GM21723 (cell line): ENCODE measurements around the gene BRCC3.
A peak's percentile ranks its signal among the peaks of the same experiment; 100 is the strongest.

Experiments used
- ATAC-seq: cut with Tn5 transposase; IDR thresholded peaks from one replicate; pipeline ENCODE4 v1.9.1; 2021; ENCODE audit warnings: mild to moderate bottlenecking, moderate library complexity; ENCODE audit not compliant: unreplicated experiment

Gene BRCC3

DNA sequence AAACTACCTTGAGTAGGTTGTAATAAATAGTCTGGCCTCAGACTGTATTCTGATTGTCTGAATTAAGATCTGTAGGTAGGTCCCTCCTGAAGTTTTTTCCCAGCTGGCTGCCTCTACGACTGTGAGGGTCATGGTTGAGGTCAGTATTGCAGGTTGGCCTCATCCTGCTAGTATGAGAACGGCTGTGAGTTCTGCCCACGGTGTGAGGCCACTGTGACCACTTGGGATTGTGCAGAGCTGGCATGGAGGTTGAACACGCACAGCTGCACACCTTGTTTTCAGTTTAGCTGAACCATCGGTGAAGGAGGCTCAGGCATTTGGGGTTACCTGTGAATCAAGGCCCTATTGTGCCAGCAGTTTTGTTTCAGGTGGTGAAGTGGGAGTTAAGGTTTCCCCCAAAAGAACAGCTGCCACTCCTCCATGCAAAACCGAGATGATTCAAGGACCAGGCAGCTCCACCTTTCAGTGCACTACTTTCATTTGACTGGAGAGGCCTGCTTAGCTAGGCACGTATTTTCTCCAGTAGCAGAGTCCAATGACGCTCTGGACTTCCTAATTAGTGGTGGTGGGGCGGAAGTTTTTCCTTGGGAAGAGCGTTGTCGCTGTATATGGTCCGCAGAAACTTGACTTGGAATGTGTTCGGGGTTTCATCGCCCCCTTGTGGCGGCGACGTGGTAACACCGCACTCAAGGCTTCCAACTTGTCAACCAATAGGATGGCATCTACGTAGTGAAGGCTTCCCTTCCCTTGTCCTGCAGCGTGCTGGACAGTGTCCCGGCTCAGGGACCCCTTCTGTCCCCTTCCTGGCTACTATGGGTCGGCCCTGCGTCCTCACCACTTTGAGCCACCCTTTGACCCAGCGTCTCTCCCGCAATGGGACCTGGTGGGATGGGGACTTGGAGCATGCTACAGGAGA is 14.2 kb upstream of the BRCC3 start:
- peak; percentile 88 for ATAC-seq

DNA sequence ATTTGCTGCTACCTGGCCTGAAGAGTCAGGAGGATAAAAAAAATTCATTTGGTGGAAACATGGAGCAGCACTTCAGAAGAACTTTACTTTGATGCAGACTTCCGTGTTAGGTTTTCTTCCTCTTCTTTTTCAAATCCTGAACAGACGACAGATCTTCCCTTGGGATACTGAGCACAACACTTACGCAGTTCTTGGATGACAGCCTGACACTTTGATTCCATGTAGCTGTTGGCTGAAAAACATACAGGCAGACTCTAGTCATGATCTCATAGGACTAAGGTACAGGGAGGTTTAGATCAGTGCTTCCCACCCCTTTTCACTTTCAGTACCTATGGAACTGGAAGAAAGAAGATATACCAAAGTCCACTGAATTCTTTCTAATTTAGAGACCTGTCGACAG is 9.5 kb upstream of the BRCC3 start:
- ATAC-seq: no peak

DNA sequence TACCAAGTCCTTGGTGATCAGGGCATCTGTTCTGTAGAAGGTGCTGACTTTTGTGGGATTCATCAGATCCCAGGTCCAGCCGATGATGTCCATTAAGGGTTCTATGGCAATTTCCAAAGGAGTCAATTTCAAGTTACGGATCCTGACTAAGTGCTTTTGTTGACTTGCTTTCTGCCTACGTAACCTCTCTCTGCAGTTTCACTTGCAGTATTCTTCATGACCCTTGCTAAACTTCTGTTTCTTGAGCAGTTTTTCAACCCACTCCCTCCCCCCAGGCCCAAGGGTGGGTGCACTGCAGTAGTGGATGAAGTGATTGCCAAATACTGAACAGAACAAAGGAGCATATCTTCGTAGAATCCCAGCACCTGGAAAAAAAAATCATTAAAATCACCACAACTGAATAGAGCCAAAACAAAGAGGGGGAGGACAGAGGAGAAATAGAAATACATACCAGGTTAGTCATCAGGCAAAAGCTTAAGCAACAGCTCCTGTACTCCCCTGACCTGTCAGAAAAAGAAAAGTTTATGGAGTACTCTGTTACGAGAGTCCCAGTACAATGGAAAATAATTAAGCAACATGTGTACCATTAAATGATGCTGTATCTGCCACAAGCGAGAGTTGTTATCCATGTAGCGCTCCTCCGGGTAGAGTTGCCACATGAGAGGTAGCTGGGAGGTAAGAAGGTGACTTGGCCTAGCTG is 6.1 kb upstream of the BRCC3 start:
- ATAC-seq: no peak

DNA sequence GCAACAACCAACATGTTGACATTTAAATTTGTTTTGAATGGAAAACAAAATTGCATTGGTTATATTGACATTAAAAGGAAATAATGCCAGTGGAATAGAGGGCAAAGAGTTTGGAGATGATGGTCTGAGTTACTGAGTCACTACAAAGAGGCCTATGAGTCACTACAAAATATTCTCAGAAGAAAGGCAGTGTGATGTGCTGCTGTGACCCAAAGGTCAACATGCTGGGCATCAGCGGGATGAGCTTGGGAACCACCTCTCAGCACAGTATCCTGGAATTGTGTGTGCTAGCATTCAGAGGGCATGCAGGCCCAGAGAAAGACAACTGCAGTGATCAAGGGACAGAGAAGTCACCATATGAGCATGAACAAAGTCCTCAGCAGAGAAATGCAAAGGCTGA is 3.1 kb upstream of the BRCC3 start:
- no peak for ATAC-seq

DNA sequence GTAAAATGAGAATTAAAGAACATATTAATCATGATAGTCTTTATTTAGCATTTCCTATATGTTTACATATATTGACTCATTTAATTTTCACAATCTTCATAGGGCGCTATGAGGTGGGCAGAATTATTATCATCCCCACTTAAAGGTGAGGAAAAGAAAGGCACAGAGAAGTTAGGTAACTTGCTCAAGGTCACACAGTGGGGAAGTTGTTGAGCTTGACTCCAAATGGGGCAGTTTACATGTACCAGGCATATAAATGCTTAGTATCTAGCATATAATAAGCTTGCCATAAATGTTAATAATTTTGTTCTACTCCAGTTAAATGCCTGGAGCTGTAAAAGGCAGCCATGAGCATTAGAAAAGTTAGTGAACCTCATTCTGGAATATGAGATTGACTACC is 1.9 kb upstream of the BRCC3 start:
- ATAC-seq: no peak

DNA sequence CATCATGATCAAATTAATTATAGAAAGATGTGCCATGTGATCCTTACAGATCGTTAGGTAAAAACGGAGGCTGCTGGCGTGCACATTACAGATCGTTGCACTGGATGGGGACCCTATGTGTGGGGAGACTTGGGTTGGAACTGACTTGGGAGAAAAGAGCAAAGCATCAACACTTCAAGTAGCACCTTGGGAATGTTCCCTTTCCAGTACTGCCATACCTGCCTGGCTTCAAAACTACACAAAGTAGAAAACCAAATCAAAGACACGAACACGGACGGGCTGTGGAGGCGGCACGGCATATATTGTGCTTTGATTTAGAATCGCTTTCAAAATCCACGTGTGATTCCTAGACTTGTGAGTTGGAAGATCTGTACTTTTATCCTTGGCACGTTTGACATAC is 1.3 kb upstream of the BRCC3 start:
- ATAC-seq: no peak

DNA sequence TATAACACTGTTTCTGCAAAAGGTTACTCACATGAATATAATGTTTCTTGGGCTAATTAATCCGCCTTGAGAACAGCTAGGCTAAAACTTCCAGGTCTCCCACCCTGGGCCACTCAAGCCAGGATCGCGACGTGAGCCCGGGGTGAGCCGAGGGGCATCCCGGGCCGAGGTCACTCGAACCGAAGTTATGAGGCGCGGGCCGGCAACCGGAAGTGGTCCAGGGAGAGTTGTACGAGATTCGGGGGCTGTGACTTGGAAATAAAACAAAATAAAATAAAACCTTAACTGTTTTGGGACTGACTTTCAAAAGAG is 689 bp upstream of the BRCC3 start:
- ATAC-seq: peak; percentile 19

DNA sequence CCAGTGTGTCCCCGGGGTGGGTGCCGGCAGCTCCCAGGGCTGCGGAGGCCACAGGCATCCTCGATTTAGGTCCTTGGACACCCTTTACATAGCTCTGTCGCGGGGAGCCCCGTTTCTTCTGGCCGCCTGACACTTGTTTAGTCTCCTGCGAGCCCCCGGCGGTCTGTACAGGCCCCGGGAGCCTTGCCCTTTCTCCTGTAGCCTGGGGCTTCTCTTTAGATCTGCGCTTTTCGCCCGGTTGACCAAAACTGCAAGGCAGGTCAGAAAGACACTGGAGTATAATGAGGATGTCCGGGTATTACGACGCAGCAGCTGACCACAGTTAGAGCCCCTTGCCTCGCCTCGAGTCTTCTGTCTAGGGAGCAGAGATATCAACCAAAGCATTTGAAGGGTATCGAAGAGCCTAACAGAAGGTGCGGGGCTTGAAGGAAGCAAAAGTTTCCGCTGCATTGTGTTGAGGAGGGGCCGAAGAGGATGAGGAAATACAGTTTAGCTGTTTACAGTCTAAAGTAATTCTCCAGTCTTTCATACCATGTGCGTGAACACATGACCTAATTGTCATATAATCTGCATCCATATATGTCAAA is 479 bp downstream of the BRCC3 start:
- peak; percentile 37 for ATAC-seq

DNA sequence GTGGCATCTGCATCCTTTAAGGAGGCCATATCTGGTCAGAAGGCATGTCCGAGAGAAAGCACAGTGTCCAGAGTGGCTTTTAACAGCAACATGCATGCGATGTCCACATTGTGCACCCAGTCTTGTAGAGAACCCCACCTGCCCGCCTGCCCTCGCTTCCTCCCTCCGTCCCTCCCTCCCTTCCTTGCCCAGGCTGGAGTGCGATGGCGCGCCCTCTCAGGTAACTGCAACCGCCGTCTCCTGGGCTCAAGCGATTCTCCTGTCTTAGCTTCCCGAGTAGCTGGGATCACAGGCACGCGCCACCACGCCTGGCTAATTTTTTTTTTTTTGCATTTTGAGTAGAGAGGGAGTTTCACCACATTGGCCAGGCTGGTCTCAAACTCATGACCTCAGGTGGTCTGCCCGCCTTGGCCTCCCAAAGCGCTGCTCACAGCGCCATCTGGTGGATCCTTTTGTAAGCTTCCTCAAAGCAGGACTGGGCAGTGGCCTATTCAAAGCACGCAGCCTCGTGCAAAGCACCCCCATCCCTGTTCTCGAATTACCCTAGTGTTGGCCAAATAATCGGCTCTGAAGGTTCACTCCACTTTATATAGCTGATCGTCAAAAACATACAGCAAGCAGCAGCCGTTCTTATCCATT is 15.0 kb downstream of the BRCC3 start:
- no peak for ATAC-seq

DNA sequence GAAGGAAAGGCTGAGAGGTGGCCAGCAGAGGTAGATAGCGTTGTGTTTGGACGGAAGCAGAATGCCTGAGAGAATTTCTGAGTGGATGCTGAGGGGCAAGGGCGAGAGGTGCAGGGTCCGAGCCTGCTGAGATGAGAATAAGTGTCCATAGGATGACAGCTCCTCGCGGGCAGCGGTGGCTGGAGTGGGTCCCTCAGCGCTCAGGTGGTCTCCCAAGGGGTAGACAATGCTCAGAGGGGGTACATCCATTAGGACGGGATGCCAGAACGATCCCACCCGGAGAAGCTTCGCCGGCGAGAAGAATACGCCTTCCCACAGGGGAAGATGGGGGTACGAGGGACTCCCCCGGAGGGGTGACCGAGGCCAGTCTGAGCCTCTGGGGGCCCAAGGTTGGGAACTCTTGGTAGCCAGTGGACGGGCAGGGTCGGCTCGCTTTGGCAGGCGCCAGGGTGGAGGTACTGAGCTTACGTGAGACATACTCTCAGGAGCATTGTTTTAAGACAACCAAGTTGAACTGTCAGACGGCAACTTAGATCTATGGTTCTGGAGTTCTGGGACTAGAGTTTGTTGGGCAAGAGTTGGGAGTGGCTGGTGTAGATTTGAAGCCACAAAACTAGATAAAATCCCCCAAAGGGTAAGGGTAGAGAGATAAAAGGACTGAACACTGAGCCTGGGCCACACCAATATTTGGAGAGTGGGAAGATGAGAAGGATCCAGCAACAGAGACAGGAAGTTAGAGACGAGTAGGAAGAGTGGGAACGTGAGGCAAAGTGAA is 15.8 kb downstream of the BRCC3 start:
- no peak for ATAC-seq

DNA sequence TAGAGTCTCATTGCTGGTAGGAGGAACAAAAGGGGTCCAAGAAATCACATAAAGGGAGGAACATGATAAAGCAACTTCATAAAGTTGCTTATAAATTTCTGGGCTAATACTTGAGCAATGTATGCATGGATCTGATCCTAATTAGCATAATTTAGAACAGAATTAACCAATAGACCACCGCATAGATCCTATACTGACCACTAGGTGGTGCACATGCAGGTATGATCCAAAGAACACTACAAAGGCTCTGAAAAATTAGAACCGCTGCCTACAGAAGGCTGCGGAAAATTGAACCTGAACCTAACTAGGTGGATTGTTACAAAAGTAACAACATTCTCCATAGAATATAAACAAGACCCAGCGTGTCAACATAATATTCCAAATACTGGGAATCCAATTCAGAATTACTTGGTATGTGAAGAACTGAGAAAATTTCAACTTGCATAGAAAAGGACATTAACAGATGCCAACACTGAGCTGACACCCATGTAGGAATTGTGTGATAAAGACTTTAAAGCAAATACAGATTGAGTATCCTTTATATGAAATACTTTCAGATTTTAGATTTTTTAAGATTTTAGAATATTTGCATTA is 23.3 kb downstream of the BRCC3 start:
- ATAC-seq: peak; percentile 71

DNA sequence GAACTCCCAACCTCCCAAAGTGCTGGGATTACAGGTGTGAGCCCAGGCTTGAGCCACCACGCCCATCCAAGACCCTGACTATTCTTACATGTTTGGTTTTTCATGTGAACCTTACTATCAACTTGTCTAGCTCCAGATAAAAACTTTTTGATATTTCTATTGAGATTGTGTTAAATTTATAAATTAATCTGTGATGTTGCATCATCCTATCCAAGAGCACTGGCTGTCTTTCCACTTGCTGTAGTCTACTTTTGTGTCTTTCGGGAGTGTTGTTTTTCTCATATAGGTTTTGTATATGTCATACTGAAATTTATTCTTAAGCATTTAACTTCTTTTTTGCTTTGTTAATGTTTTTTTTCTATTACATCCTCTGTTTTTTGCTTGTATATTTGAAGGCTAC is 34.6 kb downstream of the BRCC3 start:
- no peak for ATAC-seq

DNA sequence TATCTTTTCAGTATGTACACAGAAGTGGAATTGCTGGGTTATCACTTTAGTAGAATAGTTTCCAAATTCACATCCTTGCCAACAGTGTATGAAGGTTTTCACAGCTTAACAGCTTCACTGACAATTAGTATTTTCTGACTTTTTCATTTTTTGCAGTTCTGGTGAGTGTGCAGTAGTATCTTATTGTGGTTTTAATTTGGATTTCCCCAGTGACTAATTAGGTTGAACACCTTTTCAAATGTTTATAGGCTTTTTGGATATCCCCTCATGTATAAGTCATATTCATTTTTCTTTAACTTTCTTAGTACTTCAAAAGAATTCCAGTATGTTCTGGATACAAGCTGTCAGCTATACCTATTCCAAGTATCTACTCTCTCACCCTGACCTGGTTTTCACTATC is 37.1 kb downstream of the BRCC3 start:
- no peak for ATAC-seq

DNA sequence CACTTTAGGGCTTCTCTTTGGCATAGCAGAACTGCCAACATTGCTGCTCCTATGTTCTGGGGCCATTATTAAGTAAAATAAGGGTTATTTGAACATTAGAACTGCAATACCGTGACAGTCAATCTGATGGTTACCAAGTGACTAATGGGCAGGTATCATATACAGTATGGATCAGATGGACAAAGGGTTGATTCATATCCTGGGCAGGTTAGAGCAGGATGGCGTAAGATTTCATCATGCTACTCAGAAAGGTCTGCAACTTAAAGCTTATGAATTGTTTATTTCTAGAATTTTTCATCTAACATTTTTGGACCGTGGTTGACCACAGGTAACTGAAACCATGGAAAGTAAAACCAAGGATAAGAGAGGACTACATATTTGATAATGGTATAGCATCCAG is 40.9 kb downstream of the BRCC3 start:
- no peak for ATAC-seq

DNA sequence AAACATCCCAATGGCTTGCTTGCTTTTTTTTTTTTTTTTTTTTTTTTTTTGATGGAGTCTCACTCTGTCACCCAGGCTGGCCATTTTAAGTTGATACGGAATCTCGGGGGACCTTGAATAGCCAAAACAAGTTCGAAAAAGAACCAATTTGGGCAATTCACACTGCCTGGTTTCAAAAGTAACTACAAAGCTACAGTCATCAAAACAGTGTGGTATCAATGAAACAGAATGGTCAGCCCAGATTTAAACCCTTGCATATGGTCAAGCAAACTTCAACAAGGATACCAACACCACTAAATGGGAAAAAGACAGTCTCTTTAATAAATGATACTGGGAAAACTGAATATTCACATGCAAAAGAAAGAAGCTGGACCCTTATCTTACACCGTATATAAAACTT is 41.8 kb downstream of the BRCC3 start:
- ATAC-seq: no peak

DNA sequence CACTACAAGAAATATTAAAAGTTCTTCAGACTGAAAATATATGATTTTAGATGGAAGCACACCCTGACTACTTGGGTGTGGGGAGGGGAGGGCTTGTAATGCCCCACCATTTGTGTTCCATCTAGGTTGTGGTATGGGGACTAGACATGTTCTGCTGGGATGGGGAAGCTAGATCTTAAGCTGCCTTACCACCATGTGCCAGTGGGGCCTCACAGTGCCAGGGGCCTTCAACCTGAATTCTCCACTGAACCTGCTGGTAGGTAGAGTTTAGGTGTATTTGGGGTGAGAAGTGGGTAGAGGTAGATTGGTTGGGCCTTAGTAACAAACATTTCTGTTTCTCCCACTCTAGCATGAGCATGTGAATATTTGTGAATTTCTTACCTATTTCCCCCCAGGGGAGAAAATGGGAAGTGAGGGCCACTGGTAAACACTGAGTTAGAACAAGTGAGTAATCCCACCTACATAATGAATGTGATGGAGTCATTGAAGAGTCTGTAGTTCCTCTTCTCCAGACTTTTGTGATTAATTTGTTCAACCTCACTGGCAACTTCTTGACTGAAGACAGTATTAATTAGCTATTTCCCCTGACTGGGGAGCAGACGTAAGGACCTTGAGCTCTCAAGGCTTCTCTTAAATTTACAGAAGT is 44.0 kb downstream of the BRCC3 start:
- ATAC-seq: no peak

DNA sequence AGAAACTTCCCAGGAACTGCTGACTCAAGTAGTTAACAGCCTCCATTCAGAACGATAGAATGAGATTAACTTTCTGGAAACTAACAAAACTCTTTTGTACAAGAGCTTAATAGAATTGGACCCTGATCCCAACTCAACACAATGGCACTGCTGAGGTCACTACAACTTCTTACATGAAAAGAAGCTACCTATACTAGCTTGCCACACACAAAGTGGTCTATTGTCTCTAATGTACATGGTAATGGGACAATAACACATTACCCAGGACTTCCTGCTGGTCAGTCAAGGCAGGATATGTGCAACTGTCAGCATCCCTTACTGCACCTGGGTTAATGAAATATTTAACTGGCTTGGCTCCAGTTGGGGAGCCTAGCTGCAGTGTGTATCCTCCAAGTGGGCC is 56.2 kb downstream of the BRCC3 start:
- ATAC-seq: no peak

DNA sequence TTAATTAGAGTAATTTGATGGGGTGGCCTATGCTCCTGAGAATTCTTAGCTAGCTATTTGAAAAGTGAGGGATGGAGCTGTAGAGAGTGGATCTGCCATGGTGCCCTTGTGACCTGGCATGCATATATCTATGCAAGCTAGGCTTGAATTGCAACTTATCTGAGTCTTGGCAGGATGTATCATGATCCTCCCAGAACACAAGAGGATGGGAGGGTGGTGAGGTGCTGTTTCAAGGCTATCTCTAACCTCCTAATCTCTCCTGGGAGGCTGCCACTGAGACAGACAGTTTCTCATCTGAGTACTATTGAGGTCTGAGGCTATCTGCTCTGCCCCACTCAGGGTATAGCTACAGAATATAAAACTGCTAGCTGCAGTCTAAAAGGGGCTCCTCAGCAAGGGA is 56.6 kb downstream of the BRCC3 start:
- no peak for ATAC-seq

DNA sequence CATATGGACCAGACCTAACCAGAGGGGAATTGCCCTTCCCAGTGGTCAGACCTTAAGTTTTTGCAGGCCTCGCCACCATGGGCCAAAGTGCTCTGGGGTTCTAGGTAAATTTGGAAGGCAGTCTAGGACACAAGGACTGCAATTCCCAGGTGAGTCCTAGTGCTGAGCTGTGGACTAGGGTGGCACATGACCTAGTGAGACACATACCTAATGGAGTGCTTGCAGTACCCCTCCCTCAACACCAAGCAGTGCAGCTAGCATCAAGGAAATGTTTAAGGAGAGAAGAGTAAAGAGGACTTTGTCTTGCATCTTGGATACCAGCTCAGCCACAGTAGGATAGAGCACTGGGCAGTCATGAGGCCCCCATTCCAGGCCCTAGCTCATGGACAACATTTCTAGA is 60.8 kb downstream of the BRCC3 start:
- ATAC-seq: no peak

DNA sequence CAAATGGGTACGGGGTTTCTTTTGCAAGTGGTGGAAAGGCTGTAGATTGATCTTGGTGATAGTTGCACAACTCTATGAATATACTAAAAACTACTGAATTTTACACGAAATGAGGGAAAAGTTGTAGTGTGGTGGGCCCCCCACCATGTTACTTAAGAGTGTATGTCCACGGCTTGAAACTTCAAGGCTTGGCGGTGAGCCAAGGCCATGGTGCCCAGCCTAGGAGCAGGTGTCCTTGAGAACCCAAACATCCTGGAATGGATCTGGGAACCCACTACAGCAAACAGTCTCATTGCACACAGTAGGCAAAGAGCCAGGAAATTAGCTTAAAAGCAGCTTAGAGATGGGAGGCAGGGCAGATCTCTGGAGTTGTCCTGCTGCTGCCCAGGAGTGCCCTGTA is 62.9 kb downstream of the BRCC3 start:
- no peak for ATAC-seq
